ENCODE results near the gene CES3. TPM values are rescaled to one million over a fixed set of nuclear protein-coding genes. Genes with fewer than 3 reads are reported as not detected.

CES3 gene
- total RNA-seq, 1 donor from 2014 or later: 0.29 TPM

GRCh38 chr16:67013823-67014633 is 53.0 kb downstream of the CES3 start:
- Mint-ChIP-seq H3K4me3 (peak overlapping the region; percentile 80), H3K4me1 (peaks cover 4% of the 10 kb centered on the region), H3K36me3 (ENCODE audit: low read depth) (no peaks in the 10 kb centered on the region), H3K27me3 (no peaks in the 10 kb centered on the region), H3K9me3 (no peaks in the 10 kb centered on the region), H3K27ac (no peak overlapping the region)
- ATAC-seq (ENCODE audit: low read depth): peak; percentile 68
- ChIA-PET CTCF (interaction anchor here (0.8 to 2.5 kb wide), 4 partner anchors 10 to 141 kb away, joined by 3 to 15 read pairs (median 3); no protein-coding TSS in a partner anchor), POLR2A (interaction anchor here (1.1 to 2.2 kb wide), 5 partner anchors 15 to 213 kb away, joined by 3 to 14 read pairs (median 3); partner anchors contain the start of genes CBFB, FBXL8, TMEM208 and TRADD)
- DNase-seq: peak; percentile 64
- no peak for TF ChIP-seq CTCF (IDR thresholded peaks at IDR 0.05)
- intact Hi-C loops (cut with micrococcal nuclease): loop anchor here (1.0 to 2.0 kb wide), 2 partner anchors 14 to 87 kb away; no protein-coding TSS in a partner anchor

- Mint-ChIP-seq H3K4me3 (peak overlapping the region; percentile 80), H3K27me3 (no peaks in the 10 kb centered on the region), H3K9me3 (no peaks in the 10 kb centered on the region), H3K36me3 (ENCODE audit: low read depth) (no peaks in the 10 kb centered on the region), H3K4me1 (peaks cover 4% of the 10 kb centered on the region), H3K27ac (no peak overlapping the region)
- ATAC-seq (ENCODE audit: low read depth): no peak
- DNase-seq: no peak
- CTCF ChIA-PET: interaction anchor here (0.8 to 2.5 kb wide), 3 partner anchors 10 to 140 kb away, joined by 3 to 15 read pairs (median 3); no protein-coding TSS in a partner anchor
- POLR2A ChIA-PET: interaction anchor here (0.9 to 2.2 kb wide), 5 partner anchors 11 to 212 kb away, joined by 3 to 14 read pairs (median 3); partner anchors contain the start of genes CBFB and TMEM208
- intact Hi-C loops (cut with micrococcal nuclease): loop anchor here (1.0 to 2.0 kb wide), 2 partner anchors 14 to 86 kb away; no protein-coding TSS in a partner anchor
- TF ChIP-seq CTCF (IDR thresholded peaks at IDR 0.05): no peak
Measured at GRCh38 chr16:67014634-67015312, 53.7 kb downstream of the CES3 start.

GRCh38 chr16:67015313-67015731 is 54.3 kb downstream of the CES3 start:
- Mint-ChIP-seq H3K27me3 (no peaks in the 10 kb centered on the region), H3K9me3 (no peaks in the 10 kb centered on the region), H3K27ac (no peak overlapping the region), H3K4me1 (peaks cover 4% of the 10 kb centered on the region), H3K4me3 (no peak overlapping the region), H3K36me3 (ENCODE audit: low read depth) (no peaks in the 10 kb centered on the region)
- POLR2A ChIA-PET: interaction anchor here (0.9 kb wide), 1 partner anchor 11 kb away, joined by 3 read pairs; no protein-coding TSS in a partner anchor
- ATAC-seq (ENCODE audit: low read depth): no peak
- TF ChIP-seq CTCF (IDR thresholded peaks at IDR 0.05): no peak
- DNase-seq: no peak
- intact Hi-C loops (cut with micrococcal nuclease): loop anchor here (2.0 kb wide), 1 partner anchor 85 kb away; no protein-coding TSS in a partner anchor
- CTCF ChIA-PET: no interaction called here

GRCh38 chr16:67016143-67016542 is 55.1 kb downstream of the CES3 start:
- DNase-seq (no peak), ATAC-seq (ENCODE audit: low read depth) (no peak)
- Mint-ChIP-seq H3K9me3 (no peaks in the 10 kb centered on the region), H3K36me3 (ENCODE audit: low read depth) (no peaks in the 10 kb centered on the region), H3K4me1 (peaks cover 4% of the 10 kb centered on the region), H3K4me3 (no peak overlapping the region), H3K27ac (no peak overlapping the region), H3K27me3 (no peaks in the 10 kb centered on the region)
- ChIA-PET POLR2A (no interaction called here), CTCF (interaction anchor here (2.9 kb wide), 1 partner anchor 138 kb away, joined by 32 read pairs; no protein-coding TSS in a partner anchor)
- intact Hi-C loops (cut with micrococcal nuclease): no loop called here
- TF ChIP-seq CTCF (IDR thresholded peaks at IDR 0.05): no peak

All from activated B cell treated with CpG ODN at 0.5 μM for 24 hours (primary cell).